ENCODE results near the gene PKNOX2. TPM values are rescaled to one million over a fixed set of nuclear protein-coding genes. Genes with fewer than 3 reads are reported as not detected.

Gene PKNOX2
- total RNA-seq, 1 donor from 2014 or later: not detected

DNA sequence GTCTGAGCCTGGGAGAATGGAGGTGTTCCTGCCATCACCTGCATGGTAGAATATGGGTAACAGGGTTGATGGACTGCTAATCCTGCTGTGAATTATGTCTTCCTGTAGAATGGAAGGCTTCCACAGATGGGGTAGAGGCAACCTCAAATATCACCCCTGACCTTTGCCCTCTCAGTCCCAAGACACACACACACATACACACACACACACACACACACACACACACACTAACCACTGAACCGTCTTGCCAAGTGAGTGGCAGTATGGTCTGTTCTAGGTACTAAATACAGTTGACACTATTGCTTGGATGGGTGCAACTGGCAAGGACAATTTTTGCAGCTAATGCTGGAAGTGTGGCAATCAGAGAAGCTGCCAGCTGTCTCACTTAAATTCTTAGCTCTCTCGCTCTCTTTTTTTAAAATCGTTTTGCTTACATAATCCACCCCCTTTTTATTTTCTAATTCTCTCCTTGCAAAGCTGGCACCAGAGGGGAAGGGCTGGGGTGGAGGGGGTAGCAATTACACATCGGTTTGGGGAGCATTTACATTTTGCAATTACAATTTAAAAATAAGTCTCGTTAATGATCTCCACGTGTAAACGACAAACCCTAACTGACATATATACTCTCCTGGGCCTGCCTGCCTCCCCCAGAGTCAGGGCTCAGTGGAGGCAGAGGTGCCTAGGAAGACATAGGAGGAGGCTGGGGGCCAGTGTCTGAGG lies 169.0 kb downstream of the PKNOX2 start:
- intact Hi-C loops (cut with micrococcal nuclease): no loop called here

DNA sequence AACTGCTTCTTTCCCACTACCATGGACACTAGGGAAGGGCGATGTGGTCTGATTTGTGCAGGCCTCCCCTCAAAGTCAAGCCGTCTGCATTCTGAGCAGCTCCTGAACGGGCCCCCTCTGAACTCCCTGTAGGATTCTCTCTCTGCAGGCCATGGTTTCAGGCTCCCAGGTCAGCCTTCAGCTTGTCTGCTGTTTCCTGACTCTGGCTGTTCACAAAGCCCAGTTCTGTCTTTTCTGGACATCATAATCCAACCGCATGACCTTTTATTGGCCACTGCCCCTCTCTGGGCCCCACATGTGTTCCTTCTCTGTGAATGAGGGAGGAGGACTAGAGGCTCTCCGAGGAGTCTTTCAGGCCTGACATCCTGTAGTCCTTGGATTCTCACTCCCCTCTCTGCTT lies 170.6 kb downstream of the PKNOX2 start:
- intact Hi-C loops (cut with micrococcal nuclease): no loop called here

DNA sequence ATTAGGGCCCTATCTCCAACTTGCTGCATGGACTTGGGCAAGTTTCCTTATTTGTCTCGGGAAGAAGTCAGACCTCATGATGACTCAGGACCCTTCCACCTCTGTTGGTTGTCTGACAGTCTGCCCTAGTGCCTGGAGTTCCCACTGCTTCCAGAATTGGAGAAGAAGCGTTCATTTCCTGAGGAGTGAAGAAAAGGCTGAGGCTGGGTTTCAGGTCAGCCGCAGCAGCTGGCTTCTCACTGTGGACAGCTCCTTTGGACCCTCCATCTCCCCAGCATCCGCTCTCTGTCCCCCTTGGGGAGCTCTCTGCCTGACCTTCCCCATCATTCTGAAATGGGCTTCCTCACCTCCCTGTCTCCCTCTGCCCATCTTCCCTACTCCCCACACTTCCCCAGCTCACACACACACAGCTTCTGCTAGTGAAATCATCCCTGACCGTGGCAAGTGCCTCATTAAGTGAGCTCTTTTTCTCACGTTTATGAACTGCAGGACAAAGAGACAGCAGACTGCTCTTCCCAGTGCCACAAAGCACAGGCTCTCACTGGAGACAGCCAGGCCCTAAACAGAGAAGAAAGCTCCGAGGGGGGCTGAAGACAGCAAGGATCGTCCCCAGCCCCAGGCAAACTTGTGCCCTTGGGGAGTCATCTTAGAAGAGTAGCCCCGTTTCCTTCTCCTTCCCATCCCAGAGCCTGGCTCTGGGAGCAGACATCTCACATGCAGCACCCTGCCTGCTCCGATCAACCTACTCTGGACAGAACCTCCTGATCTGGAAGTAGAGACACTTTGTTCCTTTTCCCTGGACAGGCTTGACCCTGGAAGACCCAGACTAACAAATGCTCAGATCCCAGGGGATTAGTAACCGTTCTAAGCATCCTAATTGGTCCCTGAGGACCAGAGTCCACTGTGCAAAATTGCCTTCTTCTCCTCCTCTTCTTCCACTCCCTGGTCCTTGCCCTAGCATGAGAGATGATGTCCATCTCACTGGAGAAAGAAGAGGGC lies 173.6 kb downstream of the PKNOX2 start:
- intact Hi-C loops (cut with micrococcal nuclease): no loop called here

DNA sequence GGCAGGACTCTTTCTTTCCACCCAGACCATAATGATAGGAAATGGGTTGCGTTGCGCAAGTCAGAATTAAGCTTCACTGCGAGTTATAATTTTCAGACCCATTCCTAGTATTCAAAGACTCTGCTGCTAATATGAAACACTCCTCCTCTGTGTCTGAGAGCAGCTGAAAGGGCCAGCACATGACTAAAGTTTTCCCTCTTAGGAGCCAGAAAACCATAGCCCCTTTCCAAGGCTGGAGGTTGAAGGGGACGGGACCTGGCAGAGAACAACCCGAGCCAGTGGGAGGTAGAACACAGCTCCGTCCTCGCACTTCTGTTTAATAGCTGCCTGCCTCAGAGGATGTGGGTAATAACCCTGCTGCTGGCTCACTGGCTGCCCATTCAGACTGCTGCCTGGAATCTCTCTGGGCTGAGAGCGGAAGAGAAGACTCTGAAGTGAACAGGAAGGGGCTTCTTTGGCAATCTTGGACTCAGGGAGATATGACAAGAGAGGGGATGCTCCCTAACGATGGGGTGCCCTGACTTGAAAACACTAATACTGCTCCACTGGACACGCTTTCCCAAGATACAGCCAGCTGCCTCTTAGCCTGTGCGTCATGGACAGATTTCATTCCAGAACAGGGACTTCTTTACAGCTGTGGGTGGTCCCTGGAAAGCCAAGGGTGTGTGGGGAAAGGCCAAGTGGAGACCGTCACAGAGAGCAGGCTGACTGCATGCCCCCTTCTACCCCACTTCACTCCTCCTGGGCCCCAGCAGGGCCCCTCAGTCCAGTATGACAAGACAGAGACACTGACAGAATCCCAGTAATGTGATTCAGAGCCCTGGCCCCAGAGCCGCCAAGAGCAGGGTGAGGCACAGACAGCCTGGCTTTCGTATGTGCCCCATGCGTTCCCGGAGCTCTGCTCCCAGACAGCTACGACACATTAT lies 174.6 kb downstream of the PKNOX2 start:
- intact Hi-C loops (cut with micrococcal nuclease): no loop called here

DNA sequence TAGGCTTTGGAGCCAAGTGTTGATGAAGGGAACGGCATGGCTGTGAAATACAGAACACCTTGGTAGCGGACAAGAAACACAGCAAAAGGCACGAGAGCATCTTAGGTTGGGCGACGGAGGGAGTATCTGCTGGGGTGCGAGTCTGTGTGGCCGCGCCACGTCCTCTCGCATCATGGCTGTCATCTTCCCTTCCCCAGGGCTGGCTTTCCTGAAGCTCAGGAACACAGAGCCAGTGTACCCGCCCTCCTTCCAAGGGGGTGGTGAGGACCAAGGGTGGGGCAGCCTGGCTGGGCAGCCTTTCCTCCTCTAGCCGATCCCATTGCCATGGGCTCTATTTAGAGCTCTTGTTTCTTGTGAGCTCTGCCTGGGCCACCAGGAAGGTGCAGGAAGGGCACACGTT lies 177.1 kb downstream of the PKNOX2 start:
- intact Hi-C loops (cut with micrococcal nuclease): loop anchor here (10.0 kb wide), 1 partner anchor 177 kb away; the partner anchor contains the start of gene PKNOX2

DNA sequence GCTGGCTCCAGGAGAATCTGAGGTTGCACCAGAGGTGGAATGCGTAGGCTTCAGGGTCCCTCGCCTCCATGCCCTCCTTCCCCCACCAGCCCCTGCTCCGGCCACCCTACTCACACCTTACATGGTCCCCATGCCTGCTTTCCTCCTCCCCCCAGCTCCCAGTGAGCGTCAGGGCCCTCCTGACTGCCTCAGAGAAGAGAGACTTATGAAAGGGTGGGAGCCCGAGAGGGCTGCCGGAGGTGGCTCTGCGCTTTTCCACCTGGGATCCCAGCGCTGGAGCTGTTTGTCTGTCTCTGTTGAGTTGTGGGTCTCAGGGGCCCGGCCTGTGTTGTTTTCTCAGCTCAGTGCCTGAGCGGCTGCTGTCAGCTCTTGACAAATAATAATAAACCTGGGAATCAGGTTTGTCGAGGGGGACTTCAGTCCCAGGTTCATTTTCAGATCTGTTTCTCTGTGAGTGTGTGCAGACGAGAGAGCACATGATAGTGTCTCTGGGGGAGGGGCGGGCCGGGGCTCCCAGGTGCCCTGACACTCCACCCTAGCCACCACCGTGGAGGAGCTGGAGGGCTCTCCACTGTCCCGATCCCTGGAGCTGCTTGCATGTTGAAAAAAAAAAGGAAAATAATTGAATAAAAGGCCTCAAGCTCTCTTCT lies 177.9 kb downstream of the PKNOX2 start:
- intact Hi-C loops (cut with micrococcal nuclease): loop anchor here (10.0 kb wide), 1 partner anchor 178 kb away; the partner anchor contains the start of gene PKNOX2

DNA sequence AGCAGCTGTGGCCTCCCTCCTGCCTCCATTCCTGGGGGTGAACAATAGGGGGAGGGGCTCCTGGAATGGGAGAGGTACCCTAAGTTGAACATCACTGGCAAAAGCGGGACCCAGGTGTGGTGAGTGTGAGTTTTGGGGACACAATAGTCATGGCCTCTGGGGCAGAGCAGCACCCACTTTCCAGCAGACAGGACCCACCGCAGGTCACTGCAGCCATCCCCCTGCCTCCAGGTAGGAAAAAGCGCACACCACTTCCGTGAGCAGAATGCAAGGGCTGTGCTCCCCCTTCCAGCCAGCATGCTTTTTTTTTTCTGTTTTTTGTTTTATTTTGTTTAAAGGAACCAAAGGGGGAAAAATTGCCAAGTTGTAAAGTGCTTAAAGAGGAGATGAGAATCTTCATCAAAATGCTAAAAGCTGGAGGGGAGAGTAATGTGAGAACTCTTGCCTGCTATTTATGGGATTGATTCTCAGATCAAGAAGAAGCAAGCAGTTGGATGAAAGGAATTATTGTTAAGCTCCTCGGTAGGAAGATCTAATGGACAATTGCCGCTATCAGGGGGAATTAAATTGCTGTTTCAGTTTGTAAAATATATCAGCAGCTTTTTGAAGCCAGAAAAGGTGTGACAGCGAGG lies 178.7 kb downstream of the PKNOX2 start:
- intact Hi-C loops (cut with micrococcal nuclease): loop anchor here (10.0 kb wide), 1 partner anchor 178 kb away; the partner anchor contains the start of gene PKNOX2

DNA sequence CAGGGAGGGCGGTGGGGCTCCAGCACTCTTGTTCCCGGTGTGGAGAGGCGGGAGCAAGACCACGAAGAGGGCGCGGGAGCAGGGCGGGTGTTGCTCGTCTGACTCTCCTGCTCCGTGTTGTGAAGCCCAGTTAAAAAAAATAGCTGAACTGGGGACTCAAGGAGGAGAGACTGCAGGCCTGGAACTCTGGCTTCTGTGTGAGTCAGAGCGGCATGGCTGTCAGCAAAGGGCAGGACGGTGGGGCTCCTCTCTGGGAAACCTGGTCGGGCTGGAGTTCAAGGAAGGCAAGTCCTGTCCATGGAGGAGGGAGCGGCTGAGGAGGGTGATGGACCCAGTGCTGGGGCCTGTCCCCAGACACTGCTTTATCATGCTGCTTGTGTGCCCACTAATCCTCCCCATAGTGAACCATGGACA lies 179.2 kb downstream of the PKNOX2 start:
- intact Hi-C loops (cut with micrococcal nuclease): loop anchor here (10.0 kb wide), 1 partner anchor 179 kb away; the partner anchor contains the start of gene PKNOX2

DNA sequence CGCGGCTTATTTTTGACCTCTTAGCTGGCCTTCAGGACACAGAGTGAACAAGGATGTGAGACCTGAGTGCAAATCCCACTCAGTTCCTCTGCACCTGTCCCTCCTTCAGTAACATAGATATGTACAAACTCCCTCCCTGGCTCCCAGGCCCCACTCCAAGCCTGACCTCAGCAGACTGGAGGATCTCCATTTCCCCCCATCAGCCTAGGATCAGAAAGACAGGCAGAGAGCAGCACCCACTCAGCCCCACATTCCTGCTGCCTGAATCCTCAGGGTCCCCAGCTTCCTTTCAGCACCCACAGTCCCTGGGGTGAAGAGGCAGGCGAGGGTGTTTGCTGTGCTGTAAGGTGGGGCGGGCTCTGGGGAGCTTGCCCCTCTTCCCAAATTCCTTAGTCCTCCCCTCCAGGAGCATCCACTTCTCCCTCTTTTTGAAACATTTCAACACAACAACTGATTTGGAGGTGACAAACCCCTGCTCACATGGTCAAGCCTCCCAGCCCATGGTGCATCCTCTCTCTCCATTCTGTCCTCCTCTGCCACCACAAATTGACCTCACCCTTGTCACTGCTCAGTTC lies 180.4 kb downstream of the PKNOX2 start:
- intact Hi-C loops (cut with micrococcal nuclease): loop anchor here (10.0 kb wide), 1 partner anchor 180 kb away; the partner anchor contains the start of gene PKNOX2

DNA sequence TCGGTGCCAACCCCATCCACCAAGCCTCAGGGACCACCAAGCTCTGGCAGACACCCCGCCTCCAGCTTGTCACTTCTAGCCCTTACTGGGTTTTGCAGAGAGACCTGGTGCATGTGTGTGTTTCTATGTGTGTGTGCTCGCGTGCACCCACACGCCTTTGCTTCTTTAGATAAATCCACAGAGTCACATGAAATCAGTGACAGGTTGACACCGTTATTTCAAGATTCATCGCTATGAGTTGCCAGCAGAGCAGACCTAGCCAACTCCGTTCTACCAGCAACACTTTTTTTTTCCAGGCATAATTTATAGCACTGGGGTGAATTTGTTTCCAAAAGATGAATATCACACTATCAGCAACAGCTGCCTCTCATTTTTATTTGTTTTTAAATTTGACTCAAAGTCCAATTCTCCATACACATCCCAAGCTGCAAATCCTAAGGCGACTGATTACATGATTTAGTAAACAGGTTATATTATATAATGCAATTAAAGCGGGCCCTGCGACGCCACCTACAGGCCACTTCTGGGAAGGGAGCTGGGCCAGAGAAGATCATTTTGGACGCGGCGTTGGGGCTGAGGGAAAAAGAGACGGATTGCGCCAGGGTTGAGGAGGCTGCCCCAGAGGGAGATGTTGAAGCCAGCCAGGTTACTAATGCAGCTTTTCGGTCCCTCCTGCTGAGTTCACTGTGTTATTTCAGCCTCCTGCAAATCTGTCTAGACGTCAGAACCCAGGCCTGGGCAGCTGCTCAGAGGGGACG lies 181.0 kb downstream of the PKNOX2 start:
- intact Hi-C loops (cut with micrococcal nuclease): loop anchor here (10.0 kb wide), 1 partner anchor 181 kb away; the partner anchor contains the start of gene PKNOX2

DNA sequence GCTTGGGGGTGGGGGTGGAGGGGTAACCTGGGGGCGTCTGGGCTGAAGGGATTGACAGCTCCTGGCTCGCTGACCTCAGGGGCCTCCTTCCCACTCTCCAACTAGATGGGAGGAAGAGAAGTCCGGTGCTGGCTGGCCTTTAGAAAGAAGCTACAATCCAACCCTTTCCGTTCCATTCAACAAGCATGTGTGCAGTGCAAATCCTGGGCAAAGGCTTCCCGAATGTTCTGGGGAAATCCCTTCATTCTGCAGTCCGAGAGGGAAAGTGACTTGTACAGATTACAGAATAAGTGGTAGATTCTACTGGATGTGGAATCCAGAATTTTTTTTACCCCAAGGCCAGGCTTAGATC lies 181.6 kb downstream of the PKNOX2 start:
- intact Hi-C loops (cut with micrococcal nuclease): loop anchor here (10.0 kb wide), 1 partner anchor 181 kb away; the partner anchor contains the start of gene PKNOX2

DNA sequence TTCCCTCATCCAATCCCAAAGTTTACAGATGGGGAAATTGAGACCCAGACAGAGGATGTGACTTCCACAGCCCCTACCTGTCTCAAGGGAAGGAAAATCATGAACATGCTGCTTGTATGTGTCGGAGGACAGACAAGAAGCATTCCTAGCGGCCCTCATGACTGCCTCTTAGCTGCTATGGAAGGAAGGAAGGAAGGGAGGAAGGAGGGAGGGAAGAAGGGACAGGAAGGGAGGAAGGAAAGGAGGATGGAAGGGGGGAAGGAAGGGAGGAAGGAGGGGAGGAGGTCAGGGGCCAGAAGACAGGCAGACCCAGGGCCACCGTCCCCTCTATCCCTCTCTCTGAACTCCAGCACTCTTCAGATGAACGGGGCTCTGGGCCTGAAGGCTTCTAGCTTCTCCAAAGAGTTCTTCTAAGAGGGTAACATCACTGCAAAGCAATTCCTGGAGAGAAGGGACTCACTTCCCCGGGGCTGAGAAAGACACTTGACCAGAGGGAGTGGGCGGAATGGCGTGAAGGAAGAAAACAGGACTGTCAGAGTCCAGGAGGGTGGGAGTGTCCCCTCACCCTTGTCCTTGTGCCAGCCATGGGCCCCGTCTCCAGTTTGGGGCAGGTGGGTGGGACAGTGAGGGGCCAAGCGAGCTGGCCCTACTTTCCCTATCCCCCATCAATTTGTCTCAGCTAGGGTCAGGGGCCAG lies 182.2 kb downstream of the PKNOX2 start:
- intact Hi-C loops (cut with micrococcal nuclease): loop anchor here (10.0 kb wide), 1 partner anchor 182 kb away; the partner anchor contains the start of gene PKNOX2

DNA sequence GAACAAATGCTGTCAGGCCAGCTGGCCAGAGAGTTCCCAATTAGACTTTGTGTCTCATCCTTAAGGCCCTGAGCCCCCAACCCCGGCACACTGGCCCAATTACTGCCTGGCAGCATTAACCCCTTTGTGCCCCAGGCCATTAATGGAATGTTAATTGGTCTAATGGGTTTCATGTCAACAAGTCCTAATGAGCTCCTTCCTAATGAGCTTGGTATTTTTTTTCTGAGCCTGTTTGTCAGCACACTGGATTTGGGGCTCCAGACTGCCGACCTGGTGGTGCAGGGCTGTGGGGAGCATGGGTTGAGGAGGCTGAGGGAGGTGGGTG lies 182.7 kb downstream of the PKNOX2 start:
- intact Hi-C loops (cut with micrococcal nuclease): loop anchor here (10.0 kb wide), 1 partner anchor 182 kb away; the partner anchor contains the start of gene PKNOX2

DNA sequence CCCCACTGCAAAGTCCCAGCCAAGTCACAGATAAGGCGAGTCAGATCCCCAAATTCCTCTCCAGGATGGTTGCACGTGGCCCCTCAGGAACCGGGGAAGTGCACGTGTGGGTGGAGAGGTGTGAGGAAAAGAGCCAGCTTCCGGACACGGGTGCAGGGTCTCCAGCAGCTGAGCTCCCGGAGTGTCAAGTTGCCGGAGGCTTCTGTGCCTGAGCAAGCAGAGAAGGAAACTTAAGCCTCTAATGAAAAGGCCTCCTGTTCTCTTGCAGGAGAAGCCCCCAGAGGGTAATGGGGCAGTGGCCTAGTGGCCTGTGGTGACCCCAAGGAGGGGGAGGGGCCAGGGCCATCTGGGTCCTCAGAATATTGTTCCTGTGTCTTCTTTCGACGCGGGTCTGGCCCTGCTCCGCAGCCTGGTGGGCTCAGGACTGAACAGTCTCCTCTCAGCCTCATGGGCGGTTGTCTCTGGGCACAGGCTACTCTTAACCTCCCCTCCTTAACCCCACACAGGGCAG lies 183.6 kb downstream of the PKNOX2 start:
- intact Hi-C loops (cut with micrococcal nuclease): loop anchor here (1.0 to 10.0 kb wide), 2 partner anchors 183 to 386 kb away; partner anchors contain the start of gene PKNOX2

DNA sequence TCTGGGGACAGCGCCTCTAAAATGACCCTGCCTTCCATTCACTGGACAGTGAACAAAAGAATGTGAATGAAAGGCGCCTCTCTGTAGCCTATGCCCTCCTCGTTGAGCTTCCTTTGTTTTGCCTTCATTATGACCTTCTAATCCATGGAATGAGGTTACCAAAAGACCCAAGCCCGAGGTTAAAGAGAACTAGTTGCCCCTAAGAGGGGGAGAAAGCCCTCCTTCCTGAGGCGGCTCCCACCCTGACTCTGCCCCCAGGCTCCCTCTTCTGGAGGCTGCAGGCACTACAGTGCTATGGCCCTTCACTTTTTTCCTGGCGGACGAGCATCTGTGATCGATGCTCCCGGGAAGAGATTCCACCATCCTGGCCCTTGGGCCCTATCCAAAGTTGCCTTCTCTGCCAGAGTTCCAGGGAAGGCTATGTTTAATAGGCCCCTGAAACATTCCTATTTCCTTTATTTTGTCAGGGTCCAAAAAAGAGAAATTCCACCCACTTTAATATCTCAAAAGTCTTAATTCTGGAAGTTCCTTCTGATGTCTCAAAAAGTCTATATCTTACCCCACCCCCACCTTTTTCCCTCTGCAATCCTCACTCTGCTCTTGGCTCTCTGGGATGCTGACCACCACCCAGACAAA lies 184.2 kb downstream of the PKNOX2 start:
- intact Hi-C loops (cut with micrococcal nuclease): loop anchor here (1.0 to 10.0 kb wide), 2 partner anchors 184 to 386 kb away; partner anchors contain the start of gene PKNOX2

DNA sequence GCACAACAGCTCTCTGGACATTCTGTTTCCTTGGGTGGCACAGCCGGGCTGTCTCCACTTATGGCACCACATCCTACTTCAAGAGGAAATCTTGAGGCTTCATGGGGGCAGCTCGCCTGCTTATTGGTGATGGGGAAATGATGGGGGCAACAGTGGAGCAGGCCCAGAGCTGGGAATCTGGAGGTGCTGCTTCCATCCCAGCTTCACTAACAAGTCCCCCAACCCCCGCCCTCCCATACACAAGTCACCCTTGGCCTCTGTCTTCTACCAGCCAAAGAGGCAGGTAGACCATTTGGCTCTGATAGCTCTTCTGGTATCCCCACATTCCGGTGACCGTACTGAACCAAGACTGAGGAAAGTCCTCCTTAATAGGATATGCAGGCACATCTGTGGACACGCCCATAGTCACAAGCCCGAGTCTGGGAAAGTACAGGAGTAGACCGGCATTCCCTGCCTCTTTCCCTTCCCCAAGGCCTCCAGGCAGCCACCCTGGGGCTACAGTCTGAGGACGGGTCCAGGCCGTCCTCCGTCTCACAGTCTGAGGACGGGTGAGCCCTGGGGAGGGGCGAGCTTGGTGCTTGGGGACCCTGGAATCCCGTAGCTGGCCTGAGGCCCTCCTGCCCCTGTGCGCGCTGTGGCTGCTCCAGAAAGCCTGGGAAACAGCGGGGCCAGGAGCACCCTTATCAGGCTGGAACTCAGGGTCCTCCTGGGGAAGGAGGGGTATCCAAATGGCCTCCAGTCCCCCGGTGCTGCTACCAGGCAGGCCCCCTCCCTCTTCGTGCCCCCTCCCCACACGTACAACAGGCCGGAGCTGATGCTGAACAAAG lies 185.9 kb downstream of the PKNOX2 start:
- intact Hi-C loops (cut with micrococcal nuclease): loop anchor here (2.0 kb wide), 1 partner anchor 524 kb away; no protein-coding TSS in a partner anchor

Data from T-helper 1 cell treated with Interleukin-12 subunit alpha and Interleukin-12 subunit beta and Interleukin-4 antibody, amounts not matched to agents 30 ng/mL and 1 ng/mL, for 36 hours (primary cell).